HEK293 (cell line): ENCODE results near the gene PRUNE2.

Experiments
- CTCF ChIA-PET: fragments of 350-600 bp; formaldehyde crosslinking; extraction: SDS; loops from one replicate; lab custom pipeline; 2021; ENCODE audit warnings: antibody characterized with exemption; lab: Yijun Ruan, JAX
- POLR2A ChIA-PET: fragments of 300-600 bp; formaldehyde crosslinking; extraction: SDS; loops from one replicate; lab custom pipeline; 2020; ENCODE audit warnings: antibody characterized with exemption, inconsistent platforms; lab: Yijun Ruan, JAX
- H3K27ac ChIP-seq: fragments of 200-500 bp; sonication (Bioruptor generic); 2 replicates; pipeline ENCODE4 v1.5.1; 2014; ENCODE audit warnings: low read depth, low read length, control low read depth, inconsistent platforms; ENCODE audit errors: extremely low read depth
- H3K36me3 ChIP-seq, 2 experiments: fragments of 200-500 bp in 1 of 2; sonication (Bioruptor generic) in 1 of 2; 1 replicate in 1 of 2; 2 replicates in 1 of 2; pipeline ENCODE4 v1.5.1; 2014 to 2017; ENCODE audit warnings: inconsistent platforms in 2 of 2, low read length in 2 of 2; ENCODE audit not compliant: control insufficient read depth in 2 of 2, insufficient read depth in 1 of 2
- H3K4me1 ChIP-seq: fragments of 200-500 bp; sonication (Bioruptor generic); 2 replicates; pipeline ENCODE4 v1.5.1; 2014; ENCODE audit warnings: mild to moderate bottlenecking, low read length, inconsistent platforms; ENCODE audit not compliant: control insufficient read depth, insufficient read depth
- H3K4me3 ChIP-seq: 2 replicates; pipeline ENCODE4 v1.5.1; 2011; ENCODE audit warnings: low read depth, mild to moderate bottlenecking, control low read depth, low read length, moderate library complexity
- H3K9me3 ChIP-seq: fragments of 200-500 bp; sonication (Bioruptor generic); 2 replicates; pipeline ENCODE4 v1.5.1; 2014; ENCODE audit warnings: low read depth, low read length, inconsistent platforms; ENCODE audit not compliant: control insufficient read depth, insufficient read depth
- GLIS1 ChIP-seq: fragments of 450-650 bp; formaldehyde crosslinking; IDR thresholded peaks from 2 replicates; pipeline ENCODE4 v1.5.1; 2016; ENCODE audit warnings: missing biosample characterization, missing genetic modification characterization
- KLF10 ChIP-seq: fragments of 450-650 bp; IDR thresholded peaks from 2 replicates; pipeline ENCODE4 v1.5.1; 2018; ENCODE audit warnings: missing biosample characterization, mild to moderate bottlenecking, missing genetic modification characterization
- OSR2 ChIP-seq: fragments of 450-650 bp; formaldehyde crosslinking; IDR thresholded peaks from 2 replicates; pipeline ENCODE4 v1.5.1; 2016; ENCODE audit warnings: missing biosample characterization, missing genetic modification characterization
- PRDM1 ChIP-seq: fragments of 450-650 bp; formaldehyde crosslinking; IDR thresholded peaks from 2 replicates; pipeline ENCODE4; 2016; ENCODE audit warnings: missing biosample characterization, missing genetic modification characterization
- PRDM10 ChIP-seq: fragments of 450-650 bp; formaldehyde crosslinking; IDR thresholded peaks from 2 replicates; pipeline ENCODE4 v1.5.1; 2016; ENCODE audit warnings: missing biosample characterization, missing genetic modification characterization
- SCRT1 ChIP-seq: fragments of 450-650 bp; formaldehyde crosslinking; IDR thresholded peaks from 2 replicates; pipeline ENCODE4 v1.5.1; 2016; ENCODE audit warnings: missing biosample characterization, missing genetic modification characterization, borderline replicate concordance
- SCRT2 ChIP-seq: fragments of 450-650 bp; formaldehyde crosslinking; IDR thresholded peaks from 2 replicates; pipeline ENCODE4 v1.5.1; 2016; ENCODE audit warnings: missing biosample characterization, missing genetic modification characterization
- SP7 ChIP-seq: fragments of 450-650 bp; formaldehyde crosslinking; IDR thresholded peaks from 2 replicates; pipeline ENCODE4 v1.5.1; 2016; ENCODE audit warnings: missing biosample characterization, missing genetic modification characterization
- TCF7L2 ChIP-seq: IDR thresholded peaks from 2 replicates; pipeline ENCODE4 v1.6.1; 2011; ENCODE audit warnings: low read depth, mild to moderate bottlenecking, inconsistent platforms, low read length, moderate library complexity, borderline replicate concordance
- ZBTB17 ChIP-seq: fragments of 450-650 bp; formaldehyde crosslinking; IDR thresholded peaks from 2 replicates; pipeline ENCODE4 v1.5.1; 2016; ENCODE audit warnings: missing biosample characterization, missing genetic modification characterization
- ZBTB8A ChIP-seq: fragments of 450-650 bp; formaldehyde crosslinking; IDR thresholded peaks from 2 replicates; pipeline ENCODE4 v1.5.1; 2016; ENCODE audit warnings: missing biosample characterization, missing genetic modification characterization
- ZIC2 ChIP-seq: fragments of 450-650 bp; formaldehyde crosslinking; IDR thresholded peaks from 2 replicates; pipeline ENCODE4 v1.5.1; 2016; ENCODE audit warnings: missing biosample characterization, missing genetic modification characterization
- ZNF18 ChIP-seq: fragments of 450-650 bp; formaldehyde crosslinking; IDR thresholded peaks from 2 replicates; pipeline ENCODE4 v1.5.1; 2016; ENCODE audit warnings: missing biosample characterization, missing genetic modification characterization
- ZNF239 ChIP-seq: fragments of 450-650 bp; formaldehyde crosslinking; IDR thresholded peaks from 2 replicates; pipeline ENCODE4 v1.5.1; 2016; ENCODE audit warnings: missing biosample characterization, missing genetic modification characterization
- ZNF513 ChIP-seq: fragments of 450-650 bp; IDR thresholded peaks from 2 replicates; pipeline ENCODE4 v1.5.1; 2018; ENCODE audit warnings: missing biosample characterization, missing genetic modification characterization
- ZNF549 ChIP-seq: fragments of 450-650 bp; IDR thresholded peaks from 2 replicates; pipeline ENCODE4 v1.5.1; 2018; ENCODE audit warnings: missing biosample characterization, missing genetic modification characterization, mild to moderate bottlenecking, inconsistent platforms, moderate library complexity
- ZNF561 ChIP-seq: fragments of 450-650 bp; IDR thresholded peaks from 2 replicates; pipeline ENCODE4 v1.5.1; 2018; ENCODE audit warnings: missing biosample characterization, missing genetic modification characterization, borderline replicate concordance
- ZNF600 ChIP-seq: fragments of 450-650 bp; formaldehyde crosslinking; IDR thresholded peaks from 2 replicates; pipeline ENCODE4 v1.5.1; 2016; ENCODE audit warnings: missing biosample characterization, missing genetic modification characterization
- ZNF623 ChIP-seq: fragments of 450-650 bp; formaldehyde crosslinking; IDR thresholded peaks from 2 replicates; pipeline ENCODE4 v1.5.1; 2016; ENCODE audit warnings: missing biosample characterization, missing genetic modification characterization
- ZNF658 ChIP-seq: fragments of 450-650 bp; formaldehyde crosslinking; IDR thresholded peaks from 2 replicates; pipeline ENCODE4; 2016; ENCODE audit warnings: missing biosample characterization, missing genetic modification characterization
- ZNF747 ChIP-seq: fragments of 450-650 bp; formaldehyde crosslinking; IDR thresholded peaks from 2 replicates; pipeline ENCODE4 v1.5.1; 2016; ENCODE audit warnings: missing biosample characterization, missing genetic modification characterization
- ZNF785 ChIP-seq: fragments of 450-650 bp; formaldehyde crosslinking; IDR thresholded peaks from 2 replicates; pipeline ENCODE4 v1.5.1; 2016; ENCODE audit warnings: missing biosample characterization, missing genetic modification characterization
- ZSCAN16 ChIP-seq: fragments of 450-650 bp; formaldehyde crosslinking; IDR thresholded peaks from 2 replicates; pipeline ENCODE4 v1.5.1; 2016; ENCODE audit warnings: missing biosample characterization, missing genetic modification characterization

The PRUNE2 gene

GRCh38 chr9:76649894-76650293, 256.0 kb downstream of the PRUNE2 start (continued):
- TF ChIP-seq ZNF513 (tag by site-specific recombination), result no peak

- TF ChIP-seq ZNF18 (tag by site-specific recombination) (peak; percentile 91), ZNF549 (tag by site-specific recombination) (no peak), KLF10 (tag by site-specific recombination) (no peak), ZIC2 (tag by site-specific recombination) (peak; percentile 79), ZBTB17 (tag by site-specific recombination) (0 out of 2 replicates have a peak, but pooled peaks have one; percentile 37), ZNF600 (tag by site-specific recombination) (0 out of 2 replicates have a peak, but pooled peaks have one; percentile 32), SP7 (tag by site-specific recombination) (peak; percentile 44), ZNF561 (tag by site-specific recombination) (0 out of 2 replicates have a peak, but pooled peaks have one; percentile 21), OSR2 (tag by site-specific recombination) (peak; percentile 91), ZNF747 (no peak), PRDM10 (tag by site-specific recombination) (peak; percentile 27; the same call in 1 of the 2 replicates), GLIS1 (0 out of 2 replicates have a peak, but pooled peaks have one; percentile 48)
- Histone ChIP-seq H3K27ac (no peak overlapping the region), H3K36me3 (no peaks in the 10 kb centered on the region), H3K4me3 (no peak overlapping the region), H3K4me1 (peaks cover 5% of the 10 kb centered on the region; the same call in 1 of the 2 replicates), H3K9me3 (no peaks in the 10 kb centered on the region)
- ChIA-PET CTCF (interaction anchor here (1.1 to 3.4 kb wide), 2 partner anchors 13 to 45 kb away, joined by 4 to 16 read pairs; no protein-coding TSS in a partner anchor), POLR2A (no interaction called here)
Measured at GRCh38 chr9:76646249-76646648, 259.7 kb downstream of the PRUNE2 start.

- H3K4me1 ChIP-seq, result no peaks in the 10 kb centered on the region
- no peaks in the 10 kb centered on the region for H3K36me3 ChIP-seq
- no peak overlapping the region for H3K27ac ChIP-seq
- TF ChIP-seq ZNF785 (tag by site-specific recombination), result no peak
- TF ChIP-seq ZBTB8A (tag by site-specific recombination), result no peak
- TF ChIP-seq ZNF239, result no peak
- no peak for TF ChIP-seq PRDM1 (tag by site-specific recombination)
- no peak for TF ChIP-seq SCRT1 (tag by site-specific recombination)
- no peak for TF ChIP-seq ZNF658 (tag by site-specific recombination)
- no peak for TF ChIP-seq TCF7L2
- no peak for TF ChIP-seq ZNF623 (tag by site-specific recombination)
- no peak for TF ChIP-seq SCRT2 (tag by site-specific recombination)
- TF ChIP-seq ZSCAN16, result no peak
- TF ChIP-seq, all 188 proteins: peak for 0
- ChIA-PET CTCF (interaction anchor here (0.5 to 3.4 kb wide), 4 partner anchors 10 to 323 kb away, joined by 3 to 16 read pairs (median 8); no protein-coding TSS in a partner anchor), POLR2A (no interaction called here)
- Histone ChIP-seq H3K9me3 (no peaks in the 10 kb centered on the region), H3K4me3 (no peak overlapping the region)
Measured at GRCh38 chr9:76644647-76645250, 261.2 kb downstream of the PRUNE2 start.
